Measurements from ENCODE around the gene SYTL3. TPM values are rescaled to one million over a fixed set of nuclear protein-coding genes. Genes with fewer than 3 reads are reported as not detected.

SYTL3 gene
- total RNA-seq, 1 experiment from 2014 or later = 0.28 TPM

GRCh38 chr6:158766621-158767455 is 117.0 kb downstream of the SYTL3 start:
- peaks cover 72% of the 10 kb centered on the region for H3K36me3 Mint-ChIP-seq
- ChIA-PET POLR2A (no interaction called here), CTCF (interaction anchor here (1.2 to 2.8 kb wide), 3 partner anchors 14 to 204 kb away, joined by 3 to 9 read pairs (median 5); no protein-coding TSS in a partner anchor)
- no peak overlapping the region for H3K4me3 Mint-ChIP-seq
- no peak for TF ChIP-seq NFE2L1 (CRISPR knock-in tag; IDR thresholded peaks at IDR 0.05)
- TF ChIP-seq GRHL2 (CRISPR knock-in tag; IDR thresholded peaks at IDR 0.05; ENCODE audit: insufficient replicate concordance, severe bottlenecking) = no peak
- TF ChIP-seq ZNF425 (CRISPR knock-in tag; conservative IDR thresholded peaks at IDR 0.05) = no peak
- TF ChIP-seq CREB1 (CRISPR knock-in tag; IDR thresholded peaks at IDR 0.05) = no peak
- TF ChIP-seq NR3C1 (CRISPR knock-in tag; conservative IDR thresholded peaks at IDR 0.05; ENCODE audit: low read depth) = no peak
- TF ChIP-seq, protein P1, sequence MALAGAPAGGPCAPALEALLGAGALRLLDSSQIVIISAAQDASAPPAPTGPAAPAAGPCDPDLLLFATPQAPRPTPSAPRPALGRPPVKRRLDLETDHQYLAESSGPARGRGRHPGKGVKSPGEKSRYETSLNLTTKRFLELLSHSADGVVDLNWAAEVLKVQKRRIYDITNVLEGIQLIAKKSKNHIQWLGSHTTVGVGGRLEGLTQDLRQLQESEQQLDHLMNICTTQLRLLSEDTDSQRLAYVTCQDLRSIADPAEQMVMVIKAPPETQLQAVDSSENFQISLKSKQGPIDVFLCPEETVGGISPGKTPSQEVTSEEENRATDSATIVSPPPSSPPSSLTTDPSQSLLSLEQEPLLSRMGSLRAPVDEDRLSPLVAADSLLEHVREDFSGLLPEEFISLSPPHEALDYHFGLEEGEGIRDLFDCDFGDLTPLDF (CRISPR knock-in tag; IDR thresholded peaks at IDR 0.05) = no peak
- TF ChIP-seq ETV6 (CRISPR knock-in tag; IDR thresholded peaks at IDR 0.05) = no peak
- no peak for TF ChIP-seq ESRRA (CRISPR knock-in tag; IDR thresholded peaks at IDR 0.05; ENCODE audit: borderline replicate concordance)
- TF ChIP-seq E2F4 (CRISPR knock-in tag; IDR thresholded peaks at IDR 0.05; ENCODE audit: borderline replicate concordance, low read depth) = no peak
- no peak for TF ChIP-seq CBFB (CRISPR knock-in tag; IDR thresholded peaks at IDR 0.05; ENCODE audit: low read depth)
- no peak for TF ChIP-seq ATF3 (CRISPR knock-in tag; conservative IDR thresholded peaks at IDR 0.05)
- TF ChIP-seq ZBTB43 (CRISPR knock-in tag; IDR thresholded peaks at IDR 0.05) = no peak
- no peak for DNase-seq (ENCODE audit: low spot score)
- H3K4me1 Mint-ChIP-seq = peaks cover 7% of the 10 kb centered on the region
- H3K27me3 Mint-ChIP-seq (ENCODE audit: low read depth) = no peaks in the 10 kb centered on the region
- H3K9me3 Mint-ChIP-seq = no peaks in the 10 kb centered on the region
- H3K27ac Mint-ChIP-seq = peak overlapping the region; percentile 19
- ATAC-seq = no peak

GRCh38 chr6:158767709-158768108 is 117.9 kb downstream of the SYTL3 start:
- CTCF ChIA-PET = interaction anchor here (1.2 to 2.8 kb wide), 2 partner anchors 13 to 49 kb away, joined by 3 to 9 read pairs; no protein-coding TSS in a partner anchor
- peaks cover 81% of the 10 kb centered on the region for H3K36me3 Mint-ChIP-seq
- POLR2A ChIA-PET = no interaction called here
- TF ChIP-seq IRF2 (CRISPR knock-in tag; IDR thresholded peaks at IDR 0.05; ENCODE audit: borderline replicate concordance, low read depth) (no peak), ETV6 (CRISPR knock-in tag; IDR thresholded peaks at IDR 0.05) (no peak), HMGXB4 (CRISPR knock-in tag; IDR thresholded peaks at IDR 0.05) (no peak), SOX15 (CRISPR knock-in tag; IDR thresholded peaks at IDR 0.05) (no peak), JAZF1 (CRISPR knock-in tag; IDR thresholded peaks at IDR 0.05) (no peak)
- TF ChIP-seq, protein P2, sequence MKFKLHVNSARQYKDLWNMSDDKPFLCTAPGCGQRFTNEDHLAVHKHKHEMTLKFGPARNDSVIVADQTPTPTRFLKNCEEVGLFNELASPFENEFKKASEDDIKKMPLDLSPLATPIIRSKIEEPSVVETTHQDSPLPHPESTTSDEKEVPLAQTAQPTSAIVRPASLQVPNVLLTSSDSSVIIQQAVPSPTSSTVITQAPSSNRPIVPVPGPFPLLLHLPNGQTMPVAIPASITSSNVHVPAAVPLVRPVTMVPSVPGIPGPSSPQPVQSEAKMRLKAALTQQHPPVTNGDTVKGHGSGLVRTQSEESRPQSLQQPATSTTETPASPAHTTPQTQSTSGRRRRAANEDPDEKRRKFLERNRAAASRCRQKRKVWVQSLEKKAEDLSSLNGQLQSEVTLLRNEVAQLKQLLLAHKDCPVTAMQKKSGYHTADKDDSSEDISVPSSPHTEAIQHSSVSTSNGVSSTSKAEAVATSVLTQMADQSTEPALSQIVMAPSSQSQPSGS (CRISPR knock-in tag; IDR thresholded peaks at IDR 0.05; ENCODE audit: borderline replicate concordance, low read depth) = no peak
- TF ChIP-seq, protein P3, sequence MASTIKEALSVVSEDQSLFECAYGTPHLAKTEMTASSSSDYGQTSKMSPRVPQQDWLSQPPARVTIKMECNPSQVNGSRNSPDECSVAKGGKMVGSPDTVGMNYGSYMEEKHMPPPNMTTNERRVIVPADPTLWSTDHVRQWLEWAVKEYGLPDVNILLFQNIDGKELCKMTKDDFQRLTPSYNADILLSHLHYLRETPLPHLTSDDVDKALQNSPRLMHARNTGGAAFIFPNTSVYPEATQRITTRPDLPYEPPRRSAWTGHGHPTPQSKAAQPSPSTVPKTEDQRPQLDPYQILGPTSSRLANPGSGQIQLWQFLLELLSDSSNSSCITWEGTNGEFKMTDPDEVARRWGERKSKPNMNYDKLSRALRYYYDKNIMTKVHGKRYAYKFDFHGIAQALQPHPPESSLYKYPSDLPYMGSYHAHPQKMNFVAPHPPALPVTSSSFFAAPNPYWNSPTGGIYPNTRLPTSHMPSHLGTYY (CRISPR knock-in tag; IDR thresholded peaks at IDR 0.05) = no peak

More at GRCh38 chr6:158767709-158768108, 117.9 kb downstream of the SYTL3 start:
- Mint-ChIP-seq H3K4me1 (peaks cover 6% of the 10 kb centered on the region), H3K4me3 (no peak overlapping the region), H3K9me3 (no peaks in the 10 kb centered on the region), H3K27ac (peak overlapping the region; percentile 41; the same call in 1 of the 2 replicates), H3K27me3 (ENCODE audit: low read depth) (no peaks in the 10 kb centered on the region)
- no peak for ATAC-seq
- no peak for DNase-seq (ENCODE audit: low spot score)

Measured in WTC11 (cell line).